Osteoblast (primary cell): Measurements from ENCODE around the gene SPECC1. TPM values are rescaled to one million over a fixed set of nuclear protein-coding genes. Genes with fewer than 3 reads are reported as not detected.

Experiments
- DNase-seq: peaks from one replicate; pipeline ENCODE4 v3.0.0; 2011; ENCODE audit warnings: low spot score, mixed read lengths; ENCODE audit not compliant: insufficient read length; ENCODE audit errors: missing footprints
- H2AFZ ChIP-seq: 2 replicates; pipeline ENCODE4 v1.6.0; 2011; ENCODE audit warnings: mild to moderate bottlenecking, low read length
- H3K27ac ChIP-seq: 2 replicates; pipeline ENCODE4 v1.5.1; 2011; ENCODE audit warnings: mild to moderate bottlenecking, low read depth, low read length, moderate library complexity
- H3K27me3 ChIP-seq: 2 replicates; pipeline ENCODE4 v1.6.0; 2012; ENCODE audit warnings: mild to moderate bottlenecking, control low read depth, inconsistent platforms, low read length, moderate library complexity; ENCODE audit not compliant: insufficient read depth
- H3K36me3 ChIP-seq: 2 replicates; pipeline ENCODE4 v1.5.1; 2011; ENCODE audit warnings: mild to moderate bottlenecking, low read length, control low read depth, moderate library complexity; ENCODE audit not compliant: insufficient read depth
- H3K4me1 ChIP-seq: 2 replicates; pipeline ENCODE4 v1.5.1; 2011; ENCODE audit warnings: mild to moderate bottlenecking, low read length, control low read depth, moderate library complexity; ENCODE audit not compliant: insufficient read depth
- H3K4me2 ChIP-seq: 2 replicates; pipeline ENCODE4 v1.6.0; 2011; ENCODE audit warnings: mild to moderate bottlenecking, low read length; ENCODE audit not compliant: insufficient read depth
- H3K4me3 ChIP-seq: fragments of 200-600 bp; sonication (generic); 3 replicates; pipeline ENCODE4 v1.5.1; 2012; ENCODE audit warnings: mild to moderate bottlenecking, low read length, inconsistent platforms; ENCODE audit not compliant: insufficient read depth
- H3K79me2 ChIP-seq: 2 replicates; pipeline ENCODE4 v1.6.0; 2012; ENCODE audit warnings: mild to moderate bottlenecking, low read length, control low read depth, inconsistent platforms; ENCODE audit not compliant: insufficient read depth
- H3K9me3 ChIP-seq: 2 replicates; pipeline ENCODE4 v1.5.1; 2011; ENCODE audit warnings: low read depth, low read length, control low read depth
- H4K20me1 ChIP-seq: 2 replicates; pipeline ENCODE4 v1.6.0; 2012; ENCODE audit warnings: mild to moderate bottlenecking, low read length, control low read depth; ENCODE audit not compliant: insufficient read depth
- total RNA-seq: library from RNA; depleted of rRNA; stranded (reverse); fragments of >200 nt; gene quantifications from 2 replicates; pipeline ENCODE4 v1.2.3, GENCODE V29; 2012
- TF ChIP-seq, protein P1 (sequence below): IDR thresholded peaks from 2 replicates; pipeline ENCODE4 v1.5.1; 2011; ENCODE audit warnings: mild to moderate bottlenecking, low read depth, low read length, moderate library complexity; ENCODE audit errors: extremely low read depth

SPECC1 gene
- total RNA-seq, 1 donor, result 155 TPM

DNA sequence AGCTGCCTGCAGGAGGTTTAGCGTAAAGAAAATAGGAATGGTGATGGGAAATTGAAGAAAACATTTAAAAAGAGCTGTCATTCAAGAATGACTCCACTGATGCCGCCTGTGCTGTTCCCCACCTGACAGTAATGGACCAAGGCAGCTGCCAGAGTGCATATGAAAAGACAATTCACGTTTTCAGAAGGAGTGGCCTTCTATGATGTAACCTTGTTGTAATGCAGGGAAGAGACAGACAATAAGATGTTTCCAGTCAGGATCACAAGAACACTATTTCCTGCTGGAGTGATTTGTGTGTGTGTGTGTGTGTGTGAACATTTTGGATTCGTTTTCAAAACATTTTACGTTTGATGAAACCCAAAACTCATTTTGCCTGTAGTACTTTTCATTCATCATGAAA is 254.4 kb downstream of the SPECC1 start:
- H3K27me3 ChIP-seq, result no peaks in the 10 kb centered on the region
- no peaks in the 10 kb centered on the region for H3K79me2 ChIP-seq
- H3K4me3 ChIP-seq, result no peak overlapping the region
- H3K4me1 ChIP-seq, result peaks cover 15% of the 10 kb centered on the region
- H3K27ac ChIP-seq, result no peak overlapping the region
- no peak overlapping the region for H3K4me2 ChIP-seq
- no peaks in the 10 kb centered on the region for H4K20me1 ChIP-seq
- H3K9me3 ChIP-seq, result no peaks in the 10 kb centered on the region
- DNase-seq, result no peak
- TF ChIP-seq, protein P1, sequence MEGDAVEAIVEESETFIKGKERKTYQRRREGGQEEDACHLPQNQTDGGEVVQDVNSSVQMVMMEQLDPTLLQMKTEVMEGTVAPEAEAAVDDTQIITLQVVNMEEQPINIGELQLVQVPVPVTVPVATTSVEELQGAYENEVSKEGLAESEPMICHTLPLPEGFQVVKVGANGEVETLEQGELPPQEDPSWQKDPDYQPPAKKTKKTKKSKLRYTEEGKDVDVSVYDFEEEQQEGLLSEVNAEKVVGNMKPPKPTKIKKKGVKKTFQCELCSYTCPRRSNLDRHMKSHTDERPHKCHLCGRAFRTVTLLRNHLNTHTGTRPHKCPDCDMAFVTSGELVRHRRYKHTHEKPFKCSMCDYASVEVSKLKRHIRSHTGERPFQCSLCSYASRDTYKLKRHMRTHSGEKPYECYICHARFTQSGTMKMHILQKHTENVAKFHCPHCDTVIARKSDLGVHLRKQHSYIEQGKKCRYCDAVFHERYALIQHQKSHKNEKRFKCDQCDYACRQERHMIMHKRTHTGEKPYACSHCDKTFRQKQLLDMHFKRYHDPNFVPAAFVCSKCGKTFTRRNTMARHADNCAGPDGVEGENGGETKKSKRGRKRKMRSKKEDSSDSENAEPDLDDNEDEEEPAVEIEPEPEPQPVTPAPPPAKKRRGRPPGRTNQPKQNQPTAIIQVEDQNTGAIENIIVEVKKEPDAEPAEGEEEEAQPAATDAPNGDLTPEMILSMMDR, result no peak
- no peak overlapping the region for H2AFZ ChIP-seq
- peaks cover 10% of the 10 kb centered on the region for H3K36me3 ChIP-seq

DNA sequence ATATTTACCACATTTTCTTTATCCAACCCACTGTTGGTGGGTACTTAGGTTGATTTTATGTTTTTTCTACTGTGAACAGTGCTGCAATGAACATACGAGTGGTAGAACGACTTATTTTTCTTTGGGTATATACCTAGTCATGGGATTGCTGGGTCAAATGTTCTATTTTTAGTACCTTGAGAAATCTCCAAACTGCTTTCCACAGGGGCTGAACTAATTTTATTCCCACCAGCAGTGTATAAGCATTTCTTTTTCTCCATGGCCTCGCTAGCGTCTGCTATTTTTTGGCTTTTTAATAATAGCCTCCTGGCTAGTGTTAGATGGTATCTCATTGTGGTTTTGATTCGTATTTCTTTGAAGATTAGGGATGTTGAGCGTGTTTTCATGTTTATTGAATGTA is 255.8 kb downstream of the SPECC1 start:
- Histone ChIP-seq H4K20me1 (no peaks in the 10 kb centered on the region), H3K4me3 (no peak overlapping the region), H3K27ac (no peak overlapping the region), H3K79me2 (no peaks in the 10 kb centered on the region), H3K4me1 (peaks cover 15% of the 10 kb centered on the region), H2AFZ (no peak overlapping the region), H3K27me3 (no peaks in the 10 kb centered on the region), H3K36me3 (peaks cover 7% of the 10 kb centered on the region), H3K9me3 (no peaks in the 10 kb centered on the region), H3K4me2 (no peak overlapping the region)
- DNase-seq, result no peak
- TF ChIP-seq, protein P1, result no peak

DNA sequence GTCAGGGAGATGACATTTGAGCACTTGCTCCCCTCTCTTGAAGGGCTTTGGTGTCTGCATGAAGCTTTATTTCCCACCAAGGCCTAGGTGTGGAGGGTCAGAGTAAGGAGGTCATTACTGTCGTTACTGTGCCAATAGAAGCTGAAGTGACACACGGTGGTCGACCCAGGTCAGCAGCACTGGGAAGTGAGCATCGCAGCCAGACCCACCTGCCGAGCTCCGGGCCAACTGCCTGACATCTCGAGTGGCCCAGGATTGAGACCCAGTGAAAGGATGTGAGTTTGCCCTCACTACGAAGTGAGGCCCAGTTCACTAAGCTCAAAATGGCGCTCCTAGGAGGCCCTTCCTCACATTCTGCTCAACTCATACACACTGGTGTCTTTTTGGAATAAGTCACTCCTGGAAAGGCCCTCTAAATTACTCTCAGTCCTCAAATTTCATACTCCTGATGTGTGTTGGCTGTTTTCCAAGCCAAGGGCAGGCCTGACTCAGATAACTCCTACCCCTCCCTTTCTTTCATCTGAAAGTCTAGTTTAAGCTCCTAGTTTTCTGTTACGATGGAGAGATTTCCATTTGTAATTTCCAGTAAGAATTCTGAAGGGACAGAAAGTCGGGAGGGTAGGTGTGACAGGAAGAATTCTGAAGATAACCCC is 257.8 kb downstream of the SPECC1 start:
- Histone ChIP-seq H3K4me2 (peak overlapping the region; percentile 61), H3K4me1 (peaks cover 15% of the 10 kb centered on the region)
- DNase-seq, result peak; percentile 87

DNA sequence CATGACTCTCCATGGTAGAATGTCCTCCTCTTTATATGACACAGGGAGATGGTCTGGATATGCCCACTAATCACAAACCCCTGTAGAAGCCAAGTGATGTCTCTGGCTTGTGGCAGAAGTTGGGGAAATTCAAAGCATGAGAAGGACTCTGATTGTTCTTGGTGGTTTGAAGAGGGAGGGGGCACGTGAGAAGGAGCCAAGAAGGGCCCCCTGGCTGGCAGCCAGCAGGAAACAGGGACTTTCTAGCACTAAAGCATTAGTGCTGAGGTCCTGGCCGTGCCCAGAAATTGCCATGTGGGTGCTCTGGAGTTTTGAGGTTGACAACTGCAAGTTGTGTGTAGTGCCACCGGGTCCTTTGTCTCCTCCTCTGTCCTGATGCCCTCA is 258.3 kb downstream of the SPECC1 start:
- Histone ChIP-seq H3K27me3 (no peaks in the 10 kb centered on the region), H3K27ac (peak overlapping the region; percentile 61), H2AFZ (peak overlapping the region; percentile 77), H3K36me3 (no peaks in the 10 kb centered on the region), H3K9me3 (no peaks in the 10 kb centered on the region), H4K20me1 (no peaks in the 10 kb centered on the region), H3K4me2 (peak overlapping the region; percentile 61), H3K79me2 (no peaks in the 10 kb centered on the region), H3K4me1 (peaks cover 15% of the 10 kb centered on the region), H3K4me3 (peak overlapping the region; percentile 29)
- TF ChIP-seq, protein P1, result no peak
- DNase-seq, result no peak

More for the DNA sequence above, 257.8 kb downstream of the SPECC1 start:
- TF ChIP-seq, protein P1, result no peak
- Histone ChIP-seq H3K36me3 (no peaks in the 10 kb centered on the region), H3K27ac (peak overlapping the region; percentile 61), H3K27me3 (no peaks in the 10 kb centered on the region), H3K9me3 (no peaks in the 10 kb centered on the region), H4K20me1 (no peaks in the 10 kb centered on the region), H3K79me2 (no peaks in the 10 kb centered on the region), H3K4me3 (peak overlapping the region; percentile 29), H2AFZ (peak overlapping the region; percentile 77)
